IMR-90 (cell line): ENCODE results near the gene HSPB6. TPM values are rescaled to one million over a fixed set of nuclear protein-coding genes. Genes with fewer than 3 reads are reported as not detected.

Source experiments
- ATAC-seq: fragments of 200-7000 bp; cut with Tn5 transposase; 2 replicates; pipeline ENCODE4 v1.9.1; 2020; ENCODE audit warnings: low read depth, mild to moderate bottlenecking, moderate library complexity
- BruUV-seq: library from RNA; stranded (reverse); fragments of 400-500 nt; replicated peaks from 2 replicates; lab custom pipeline; 2021; lab: Mats Ljungman, UMichigan
- CTCF ChIA-PET: fragments of 300-600 bp; formaldehyde crosslinking; extraction: SDS; loops from one replicate; lab custom pipeline; 2021; ENCODE audit warnings: antibody characterized with exemption; lab: Yijun Ruan, JAX
- POLR2A ChIA-PET: fragments of 300-600 bp; sonication (Branson Sonifier 250); formaldehyde crosslinking; loops from one replicate; lab custom pipeline; 2022; ENCODE audit warnings: antibody characterized with exemption; ENCODE audit not compliant: unreplicated experiment; lab: Charles Lee
- DNase-seq: peaks from one replicate; pipeline ENCODE4 v3.0.0; 2013
- H2AFZ ChIP-seq: replicated peaks from 2 replicates; pipeline ENCODE3; 2013; ENCODE audit warnings: low read length, mild to moderate bottlenecking; ENCODE audit not compliant: poor library complexity
- H2AK5ac ChIP-seq: 2 replicates; pipeline ENCODE4 v1.6.1; 2013; ENCODE audit warnings: low read depth, low read length, inconsistent platforms
- H2AK9ac ChIP-seq: replicated peaks from 2 replicates; pipeline ENCODE3; 2013; ENCODE audit warnings: mild to moderate bottlenecking, low read depth, low read length, moderate library complexity; ENCODE audit not compliant: poor library complexity
- H2BK120ac ChIP-seq: 2 replicates; pipeline ENCODE4 v1.6.1; 2013; ENCODE audit warnings: low read depth, low read length, inconsistent platforms
- H2BK15ac ChIP-seq: 3 replicates; pipeline ENCODE4 v1.6.1; 2013; ENCODE audit warnings: low read depth, low read length, inconsistent platforms
- H2BK20ac ChIP-seq: 2 replicates; pipeline ENCODE4 v1.6.1; 2013; ENCODE audit warnings: low read depth, mild to moderate bottlenecking, inconsistent platforms, low read length, moderate library complexity
- H2BK5ac ChIP-seq: 2 replicates; pipeline ENCODE4 v1.6.1; 2013; ENCODE audit warnings: mild to moderate bottlenecking, low read depth, low read length, inconsistent platforms; ENCODE audit not compliant: poor library complexity, severe bottlenecking
- H3K14ac ChIP-seq: replicated peaks from 2 replicates; pipeline ENCODE4 v1.6.1; 2013; ENCODE audit warnings: low read depth, low read length, inconsistent platforms
- H3K18ac ChIP-seq: 2 replicates; pipeline ENCODE4 v1.6.1; 2013; ENCODE audit warnings: low read depth, low read length, control low read depth
- H3K23ac ChIP-seq: 2 replicates; pipeline ENCODE4 v1.6.1; 2013; ENCODE audit warnings: low read depth, low read length, inconsistent platforms
- H3K27ac ChIP-seq: 2 replicates; pipeline ENCODE4 v1.5.1; 2013; ENCODE audit warnings: mild to moderate bottlenecking, control low read depth, low read length; ENCODE audit not compliant: insufficient read depth
- H3K27me3 ChIP-seq: 2 replicates; pipeline ENCODE4 v1.6.1; 2013; ENCODE audit warnings: low read length; ENCODE audit not compliant: control insufficient read depth, insufficient read depth
- H3K36me3 ChIP-seq: 2 replicates; pipeline ENCODE4 v1.6.1; 2013; ENCODE audit warnings: low read length, mixed read lengths; ENCODE audit not compliant: control insufficient read depth, insufficient read depth
- H3K4ac ChIP-seq: 2 replicates; pipeline ENCODE4 v1.6.1; 2013; ENCODE audit warnings: low read depth, low read length, inconsistent platforms
- H3K4me1 ChIP-seq: 2 replicates; pipeline ENCODE4 v1.6.1; 2013; ENCODE audit warnings: low read length, mixed read lengths; ENCODE audit not compliant: control insufficient read depth, insufficient read depth
- H3K4me2 ChIP-seq: 2 replicates; pipeline ENCODE4 v1.6.1; 2013; ENCODE audit warnings: low read depth, mild to moderate bottlenecking, control low read depth, low read length, moderate library complexity
- H3K4me3 ChIP-seq: 2 replicates; pipeline ENCODE4 v1.5.1; 2013; ENCODE audit warnings: low read depth, mild to moderate bottlenecking, control low read depth, low read length, moderate library complexity; ENCODE audit not compliant: insufficient read depth
- H3K56ac ChIP-seq: 2 replicates; pipeline ENCODE4 v1.6.1; 2013; ENCODE audit warnings: low read length, inconsistent platforms; ENCODE audit not compliant: insufficient read depth; ENCODE audit errors: extremely low read depth
- H3K79me1 ChIP-seq, 2 experiments: 2 replicates each; pipeline ENCODE4 v1.6.1; 2013; ENCODE audit warnings: low read length in 2 of 2, inconsistent platforms in 1 of 2, low read depth in 1 of 2
- H3K9ac ChIP-seq: 2 replicates; pipeline ENCODE4 v1.6.1; 2013; ENCODE audit warnings: low read depth, low read length, control low read depth
- H3K9me1 ChIP-seq: 2 replicates; pipeline ENCODE4 v1.6.1; 2013; ENCODE audit warnings: low read length, inconsistent platforms; ENCODE audit not compliant: insufficient read depth
- H3K9me3 ChIP-seq: 2 replicates; pipeline ENCODE4 v1.6.1; 2013; ENCODE audit warnings: low read length; ENCODE audit not compliant: control insufficient read depth, insufficient read depth
- H4K20me1 ChIP-seq: 2 replicates; pipeline ENCODE4 v1.6.1; 2013; ENCODE audit warnings: low read length, inconsistent platforms; ENCODE audit not compliant: insufficient read depth
- H4K5ac ChIP-seq: 2 replicates; pipeline ENCODE4 v1.6.1; 2013; ENCODE audit warnings: mild to moderate bottlenecking, low read depth, low read length, control low read depth
- H4K8ac ChIP-seq, 2 experiments: 2 replicates each; pipeline ENCODE4 v1.6.1; 2013; ENCODE audit warnings: low read depth in 2 of 2, low read length in 2 of 2, control low read depth in 1 of 2, inconsistent platforms in 1 of 2
- H4K91ac ChIP-seq: 2 replicates; pipeline ENCODE4 v1.6.1; 2013; ENCODE audit warnings: low read depth, low read length, inconsistent platforms; ENCODE audit not compliant: insufficient read depth
- CEBPB ChIP-seq: IDR thresholded peaks from 2 replicates; pipeline ENCODE4 v1.6.1; 2012; ENCODE audit warnings: low read depth, low read length, improper control_type of control experiment
- MAFK ChIP-seq: IDR thresholded peaks from 2 replicates; pipeline ENCODE4 v1.6.1; 2012; ENCODE audit warnings: low read depth, low read length, improper control_type of control experiment
- POLR2A ChIP-seq: IDR thresholded peaks from 2 replicates; pipeline ENCODE4 v1.6.1; 2012; ENCODE audit warnings: mild to moderate bottlenecking, low read depth, low read length
- RAD21 ChIP-seq: IDR thresholded peaks from 2 replicates; pipeline ENCODE4 v1.6.1; 2012; ENCODE audit warnings: low read length, improper control_type of control experiment
- WGBS, 2 experiments: methylation state at CpG; one replicate each; pipeline versions ENCODE4 v1.1.5 to v1.1.7; 2013; ENCODE audit warnings: missing lambda C conversion rate in 2 of 2; ENCODE audit not compliant: insufficient read length in 1 of 2; ENCODE audit errors: extremely low coverage in 2 of 2; 5-methylcytosine and 5-hydroxymethylcytosine counted together
- dilution Hi-C: fragments of 300-500 bp; cut with HindIII; formaldehyde crosslinking; loops from one replicate; pipeline ENCODE4 v1.14.3; 2018; ENCODE audit warnings: low sequenced_read_pairs; ENCODE audit not compliant: unreplicated experiment
- in situ Hi-C: fragments of 300-500 bp; cut with MboI; formaldehyde crosslinking; loops from 3 replicates; pipeline ENCODE4 v1.14.3; 2019; ENCODE audit warnings: low sequenced_read_pairs, inconsistent platforms, mixed read lengths
- intact Hi-C: fragments of 100-400 bp; cut with micrococcal nuclease; formaldehyde crosslinking; loops from 2 replicates; pipeline ENCODE4 v1.10.0; 2022
- polyA plus RNA-seq, 3 experiments: library from polyadenylated mRNA; depleted of rRNA; stranded (reverse); fragments of >200 nt; gene quantifications; 2 replicates each; pipeline ENCODE4 v1.2.3, GENCODE V29; 2012; ENCODE audit warnings: low replicate concordance in 1 of 3
- total RNA-seq: library from RNA; depleted of rRNA; stranded (reverse); fragments of >200 nt; gene quantifications from 2 replicates; pipeline ENCODE4 v1.2.3, GENCODE V29; 2012

HSPB6 gene
- total and polyA plus RNA-seq, 2 of the 4 experiments (the other 2 are of a cell fraction): 5.7 to 206 TPM

DNA sequence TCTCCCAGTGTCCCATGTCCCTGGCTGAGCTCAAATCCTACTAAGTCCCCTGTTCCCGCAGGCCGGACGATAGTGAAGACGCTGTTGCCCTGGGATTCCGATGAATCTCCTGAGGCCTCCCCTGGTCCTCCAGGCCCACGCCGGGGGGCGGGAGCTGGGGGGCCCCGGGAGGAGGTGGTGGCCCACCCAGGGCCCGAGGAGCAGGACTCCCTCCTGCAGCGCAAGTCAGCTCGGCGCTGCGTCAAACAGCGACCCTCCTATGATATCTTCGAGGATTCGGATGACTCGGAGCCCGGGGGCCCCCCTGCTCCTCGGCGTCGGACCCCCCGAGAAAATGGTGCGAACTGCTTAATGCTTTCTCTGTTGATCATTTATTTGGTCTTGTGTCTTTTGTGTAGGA, 33.2 kb downstream of the HSPB6 start:
- no peaks in the 10 kb centered on the region for H3K9me3 ChIP-seq
- H2BK5ac ChIP-seq: no peak overlapping the region
- no peak overlapping the region for H4K5ac ChIP-seq
- no peak overlapping the region for H3K18ac ChIP-seq
- BruUV-seq: no TSS peak
- no peak overlapping the region for H3K14ac ChIP-seq
- no peak overlapping the region for H3K23ac ChIP-seq
- dilution Hi-C loops (no loop called here), in situ Hi-C loops (no loop called here), intact Hi-C loops (no loop called here)
- no peak overlapping the region for H3K4me3 ChIP-seq
- H2AFZ ChIP-seq: no peak overlapping the region
- H2AK9ac ChIP-seq: no peak overlapping the region
- POLR2A ChIA-PET: interaction anchor here (0.6 kb wide), 1 partner anchor 17 kb away, joined by 3 read pairs; no protein-coding TSS in a partner anchor
- DNase-seq (no peak), ATAC-seq (no peak)
- TF ChIP-seq CEBPB (no peak), RAD21 (no peak), MAFK (no peak), POLR2A (no peak)
- 98% methylated on average over 19 of the region's 24 CpGs; no CpG with 5 or more reads in 1 of the 2 experiments for WGBS, 2 experiments
- H4K91ac ChIP-seq: no peak overlapping the region
- CTCF ChIA-PET: no interaction called here
- H2BK120ac ChIP-seq: no peak overlapping the region
- no peak overlapping the region for H2BK20ac ChIP-seq
- H3K4me1 ChIP-seq: peaks cover 6% of the 10 kb centered on the region
- H3K56ac ChIP-seq: no peak overlapping the region
- H3K4me2 ChIP-seq: no peak overlapping the region
- H2AK5ac ChIP-seq: no peak overlapping the region
- no peaks in the 10 kb centered on the region for H3K27me3 ChIP-seq
- no peak overlapping the region for H2BK15ac ChIP-seq
- no peak overlapping the region for H3K27ac ChIP-seq
- H3K9me1 ChIP-seq: no peaks in the 10 kb centered on the region; the same call in 1 of the 2 replicates
- peaks cover 16 to 44% of the 10 kb centered on the region in 2 experiments; a peak in 3 of 4 replicates for H3K79me1 ChIP-seq
- H3K4ac ChIP-seq: no peak overlapping the region
- H3K9ac ChIP-seq: no peak overlapping the region
- peaks cover 76% of the 10 kb centered on the region for H3K36me3 ChIP-seq
- peaks cover 26% of the 10 kb centered on the region for H4K20me1 ChIP-seq
- no peak overlapping the region for H4K8ac ChIP-seq
